Memory B cell (primary cell): ENCODE data around the gene CAPG.

Experiments used
- ATAC-seq: fragments of 150-1000 bp; cut with Tn5 transposase; 2 replicates; pipeline ENCODE4 v1.10.0; 2021; ENCODE audit warnings: low read depth, mild to moderate bottlenecking, moderate library complexity
- DNase-seq, 2 donors: peaks; one replicate each; pipeline ENCODE4 v3.0.0; 2022; ENCODE audit warnings: low spot score in 2 of 2
- H3K27ac Mint-ChIP-seq: one replicate; pipeline ENCODE4 v1.8.0; 2022; ENCODE audit warnings: mild to moderate bottlenecking, moderate library complexity, mixed read lengths
- H3K27me3 Mint-ChIP-seq: one replicate; pipeline ENCODE4 v1.8.0; 2022; ENCODE audit warnings: mixed read lengths
- H3K36me3 Mint-ChIP-seq: one replicate; pipeline ENCODE4 v1.8.0; 2022; ENCODE audit warnings: mild to moderate bottlenecking, mixed read lengths
- H3K4me1 Mint-ChIP-seq: one replicate; pipeline ENCODE4 v1.8.0; 2022; ENCODE audit warnings: mixed read lengths
- H3K4me3 Mint-ChIP-seq: one replicate; pipeline ENCODE4 v1.8.0; 2022; ENCODE audit warnings: mild to moderate bottlenecking, moderate library complexity, mixed read lengths
- H3K9me3 Mint-ChIP-seq: one replicate; pipeline ENCODE4 v1.8.0; 2022; ENCODE audit warnings: mixed read lengths

The CAPG gene

GRCh38 chr2:85434696-85435095, 24.5 kb upstream of the CAPG start:
- ATAC-seq, result no peak
- DNase-seq, result no peak
- Mint-ChIP-seq H3K4me3 (no peak overlapping the region), H3K27ac (no peak overlapping the region), H3K27me3 (no peaks in the 10 kb centered on the region), H3K36me3 (no peaks in the 10 kb centered on the region), H3K4me1 (peaks cover 20% of the 10 kb centered on the region), H3K9me3 (no peaks in the 10 kb centered on the region)

- ATAC-seq (no peak), DNase-seq (no peak)
- H3K4me1 Mint-ChIP-seq, result peaks cover 20% of the 10 kb centered on the region
Observed at GRCh38 chr2:85433511-85434089, 23.4 kb upstream of the CAPG start.

GRCh38 chr2:85431570-85432205, 21.5 kb upstream of the CAPG start:
- Mint-ChIP-seq H3K4me3 (no peak overlapping the region), H3K27ac (no peak overlapping the region), H3K36me3 (no peaks in the 10 kb centered on the region), H3K9me3 (no peaks in the 10 kb centered on the region), H3K4me1 (peaks cover 6% of the 10 kb centered on the region), H3K27me3 (no peaks in the 10 kb centered on the region)
- DNase-seq, result no peak
- no peak for ATAC-seq

More at GRCh38 chr2:85433511-85434089, 23.4 kb upstream of the CAPG start:
- no peak overlapping the region for H3K4me3 Mint-ChIP-seq
- no peak overlapping the region for H3K27ac Mint-ChIP-seq
- H3K36me3 Mint-ChIP-seq, result no peaks in the 10 kb centered on the region
- H3K27me3 Mint-ChIP-seq, result no peaks in the 10 kb centered on the region
- H3K9me3 Mint-ChIP-seq, result no peaks in the 10 kb centered on the region

GRCh38 chr2:85430752-85431569, 20.8 kb upstream of the CAPG start:
- DNase-seq, result no peak
- no peaks in the 10 kb centered on the region for H3K27me3 Mint-ChIP-seq
- no peaks in the 10 kb centered on the region for H3K9me3 Mint-ChIP-seq
- H3K36me3 Mint-ChIP-seq, result no peaks in the 10 kb centered on the region
- no peak overlapping the region for H3K4me3 Mint-ChIP-seq
- no peaks in the 10 kb centered on the region for H3K4me1 Mint-ChIP-seq
- no peak for ATAC-seq
- no peak overlapping the region for H3K27ac Mint-ChIP-seq

GRCh38 chr2:85429924-85430289, 19.7 kb upstream of the CAPG start:
- H3K27me3 Mint-ChIP-seq, result no peaks in the 10 kb centered on the region
- no peaks in the 10 kb centered on the region for H3K4me1 Mint-ChIP-seq
- no peaks in the 10 kb centered on the region for H3K9me3 Mint-ChIP-seq
- H3K4me3 Mint-ChIP-seq, result no peak overlapping the region
- no peaks in the 10 kb centered on the region for H3K36me3 Mint-ChIP-seq
- DNase-seq, result no peak
- ATAC-seq, result no peak
- no peak overlapping the region for H3K27ac Mint-ChIP-seq

- Mint-ChIP-seq H3K9me3 (no peaks in the 10 kb centered on the region), H3K27me3 (no peaks in the 10 kb centered on the region), H3K4me1 (no peaks in the 10 kb centered on the region), H3K36me3 (no peaks in the 10 kb centered on the region), H3K27ac (no peak overlapping the region), H3K4me3 (no peak overlapping the region)
- ATAC-seq (no peak), DNase-seq (no peak)
Observed at GRCh38 chr2:85429213-85429923, 19.2 kb upstream of the CAPG start.

GRCh38 chr2:85428343-85428881, 18.2 kb upstream of the CAPG start:
- DNase-seq (no peak), ATAC-seq (no peak)
- no peaks in the 10 kb centered on the region for H3K27me3 Mint-ChIP-seq
- H3K36me3 Mint-ChIP-seq, result no peaks in the 10 kb centered on the region
- H3K27ac Mint-ChIP-seq, result no peak overlapping the region
- no peaks in the 10 kb centered on the region for H3K9me3 Mint-ChIP-seq
- no peaks in the 10 kb centered on the region for H3K4me1 Mint-ChIP-seq
- no peak overlapping the region for H3K4me3 Mint-ChIP-seq

GRCh38 chr2:85427300-85427835, 17.2 kb upstream of the CAPG start:
- Mint-ChIP-seq H3K27ac (no peak overlapping the region), H3K36me3 (no peaks in the 10 kb centered on the region), H3K9me3 (no peaks in the 10 kb centered on the region), H3K4me1 (no peaks in the 10 kb centered on the region), H3K27me3 (no peaks in the 10 kb centered on the region), H3K4me3 (no peak overlapping the region)
- ATAC-seq, result no peak
- no peak for DNase-seq

- H3K27me3 Mint-ChIP-seq, result no peaks in the 10 kb centered on the region
Observed at GRCh38 chr2:85425588-85425987, 15.4 kb upstream of the CAPG start.

GRCh38 chr2:85423525-85423924, 13.4 kb upstream of the CAPG start:
- Mint-ChIP-seq H3K36me3 (no peaks in the 10 kb centered on the region), H3K9me3 (no peaks in the 10 kb centered on the region), H3K27ac (no peak overlapping the region), H3K4me3 (no peak overlapping the region), H3K27me3 (no peaks in the 10 kb centered on the region), H3K4me1 (peaks cover 13% of the 10 kb centered on the region)
- ATAC-seq (no peak), DNase-seq (no peak)

More at GRCh38 chr2:85425588-85425987, 15.4 kb upstream of the CAPG start:
- Mint-ChIP-seq H3K9me3 (no peaks in the 10 kb centered on the region), H3K4me1 (peaks cover 4% of the 10 kb centered on the region), H3K36me3 (no peaks in the 10 kb centered on the region), H3K27ac (no peak overlapping the region), H3K4me3 (no peak overlapping the region)
- DNase-seq (no peak), ATAC-seq (no peak)

- H3K9me3 Mint-ChIP-seq, result no peaks in the 10 kb centered on the region
- H3K4me1 Mint-ChIP-seq, result peaks cover 13% of the 10 kb centered on the region
- ATAC-seq (no peak), DNase-seq (no peak)
- peak overlapping the region; percentile 67 for H3K27ac Mint-ChIP-seq
- no peak overlapping the region for H3K4me3 Mint-ChIP-seq
- no peaks in the 10 kb centered on the region for H3K36me3 Mint-ChIP-seq
- no peaks in the 10 kb centered on the region for H3K27me3 Mint-ChIP-seq
Observed at GRCh38 chr2:85422072-85422457, 11.9 kb upstream of the CAPG start.

GRCh38 chr2:85421260-85422071, 11.3 kb upstream of the CAPG start:
- H3K9me3 Mint-ChIP-seq, result no peaks in the 10 kb centered on the region
- ATAC-seq (no peak), DNase-seq (no peak)
- no peak overlapping the region for H3K4me3 Mint-ChIP-seq
- no peaks in the 10 kb centered on the region for H3K36me3 Mint-ChIP-seq
- H3K4me1 Mint-ChIP-seq, result peaks cover 13% of the 10 kb centered on the region
- H3K27ac Mint-ChIP-seq, result peak overlapping the region; percentile 67
- H3K27me3 Mint-ChIP-seq, result no peaks in the 10 kb centered on the region
